ENCODE data around the gene PDCD4. TPM values are rescaled to one million over a fixed set of nuclear protein-coding genes. Genes with fewer than 3 reads are reported as not detected.

The PDCD4 gene
- total RNA-seq, 2 donors from 2014 or later: 307 TPM

- Mint-ChIP-seq H3K4me1 (peaks cover 54% of the 10 kb centered on the region), H3K27me3 (no peaks in the 10 kb centered on the region), H3K27ac (peak overlapping the region; percentile 97), H3K36me3 (ENCODE audit: low read depth) (peaks cover 5% of the 10 kb centered on the region), H3K4me3 (no peak overlapping the region)
- H3K9me3 ChIP-seq (ENCODE audit: control insufficient read depth, low read length, poor library complexity, severe bottlenecking): no peaks in the 10 kb centered on the region
- no peak for DNase-seq
- no peak for ATAC-seq
These were observed 25.7 kb upstream of the PDCD4 start for GRCh38 chr10:110845756-110846620.

- DNase-seq (no peak), ATAC-seq (no peak)
- Mint-ChIP-seq H3K27me3 (no peaks in the 10 kb centered on the region), H3K4me3 (no peak overlapping the region), H3K36me3 (ENCODE audit: low read depth) (peaks cover 5% of the 10 kb centered on the region), H3K27ac (no peak overlapping the region), H3K4me1 (peaks cover 57% of the 10 kb centered on the region)
- H3K9me3 ChIP-seq (ENCODE audit: control insufficient read depth, low read length, poor library complexity, severe bottlenecking): no peaks in the 10 kb centered on the region
These were observed 24.4 kb upstream of the PDCD4 start for GRCh38 chr10:110847374-110847773.

DNA sequence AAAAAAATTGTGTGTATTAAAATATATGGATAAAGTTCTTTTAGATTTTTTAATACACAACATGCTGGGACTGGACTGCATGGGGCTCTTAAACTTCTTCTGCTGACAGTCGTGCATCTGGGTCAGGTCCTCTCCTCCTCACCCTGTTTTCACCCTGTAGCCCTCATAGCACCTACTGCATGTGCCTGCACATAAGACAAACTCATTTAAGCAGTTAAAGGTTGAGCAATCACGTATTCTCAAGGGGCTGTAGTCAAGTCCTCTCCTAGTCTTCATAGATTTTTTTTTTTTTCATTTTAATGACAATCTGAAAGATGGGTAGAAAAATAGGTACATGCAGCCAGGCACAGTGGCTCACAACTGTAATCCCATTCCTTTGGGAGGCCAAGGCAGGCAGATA lies 23.6 kb upstream of the PDCD4 start:
- H3K27ac Mint-ChIP-seq: no peak overlapping the region
- ATAC-seq (no peak), DNase-seq (no peak)
- no peaks in the 10 kb centered on the region for H3K9me3 ChIP-seq (ENCODE audit: control insufficient read depth, low read length, poor library complexity, severe bottlenecking)
- no peaks in the 10 kb centered on the region for H3K27me3 Mint-ChIP-seq
- H3K4me3 Mint-ChIP-seq: no peak overlapping the region
- peaks cover 57% of the 10 kb centered on the region for H3K4me1 Mint-ChIP-seq
- H3K36me3 Mint-ChIP-seq (ENCODE audit: low read depth): peaks cover 5% of the 10 kb centered on the region

- DNase-seq (no peak), ATAC-seq (no peak)
- no peak overlapping the region for H3K27ac Mint-ChIP-seq
- H3K36me3 Mint-ChIP-seq (ENCODE audit: low read depth): peaks cover 5% of the 10 kb centered on the region
- H3K4me1 Mint-ChIP-seq: peaks cover 60% of the 10 kb centered on the region
- no peaks in the 10 kb centered on the region for H3K9me3 ChIP-seq (ENCODE audit: control insufficient read depth, low read length, poor library complexity, severe bottlenecking)
- no peaks in the 10 kb centered on the region for H3K27me3 Mint-ChIP-seq
- no peak overlapping the region for H3K4me3 Mint-ChIP-seq
These were observed 21.6 kb upstream of the PDCD4 start for GRCh38 chr10:110850099-110850498.

- peak; percentile 75 for ATAC-seq
- Mint-ChIP-seq H3K4me1 (peaks cover 65% of the 10 kb centered on the region), H3K36me3 (ENCODE audit: low read depth) (peaks cover 5% of the 10 kb centered on the region), H3K27ac (peak overlapping the region; percentile 93), H3K27me3 (no peaks in the 10 kb centered on the region), H3K4me3 (peak overlapping the region; percentile 73)
- DNase-seq: no peak
- no peaks in the 10 kb centered on the region for H3K9me3 ChIP-seq (ENCODE audit: control insufficient read depth, low read length, poor library complexity, severe bottlenecking)
These were observed 20.6 kb upstream of the PDCD4 start for GRCh38 chr10:110851020-110851612.

DNA sequence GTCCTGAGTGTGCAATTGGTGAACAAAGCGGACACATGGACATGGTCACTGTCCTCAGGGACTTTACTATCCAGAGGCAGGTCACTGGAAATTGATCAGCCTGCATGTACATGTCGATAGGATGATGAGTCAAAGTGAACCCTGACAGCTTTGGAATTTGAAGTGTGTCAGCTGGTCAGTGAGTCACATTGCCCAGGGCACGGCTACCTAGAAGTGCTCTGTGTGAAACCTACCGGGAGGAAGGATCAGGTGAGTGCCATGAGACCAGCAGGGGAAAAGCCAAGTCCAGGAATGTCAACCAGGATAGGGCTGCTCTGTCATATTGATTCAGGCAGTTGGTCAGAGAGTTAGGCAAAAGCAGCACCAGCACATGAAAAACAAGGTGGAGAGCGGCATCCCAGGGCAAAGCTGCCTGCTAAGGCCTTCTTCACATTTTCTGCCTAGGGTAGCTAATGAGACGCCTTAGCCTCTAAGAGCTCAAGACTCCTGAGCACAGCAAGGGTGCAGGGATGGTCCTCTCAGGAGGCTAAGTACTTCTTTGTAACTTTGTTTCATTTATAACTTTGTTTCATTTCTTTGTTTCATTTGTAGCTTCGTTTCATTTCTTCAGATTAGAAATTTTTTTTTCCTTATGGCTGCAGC lies 19.4 kb upstream of the PDCD4 start:
- Mint-ChIP-seq H3K27ac (peak overlapping the region; percentile 93), H3K4me1 (peaks cover 59% of the 10 kb centered on the region), H3K36me3 (ENCODE audit: low read depth) (peaks cover 4% of the 10 kb centered on the region), H3K4me3 (peak overlapping the region; percentile 75), H3K27me3 (no peaks in the 10 kb centered on the region)
- no peaks in the 10 kb centered on the region for H3K9me3 ChIP-seq (ENCODE audit: control insufficient read depth, low read length, poor library complexity, severe bottlenecking)
- DNase-seq (no peak), ATAC-seq (no peak)

DNA sequence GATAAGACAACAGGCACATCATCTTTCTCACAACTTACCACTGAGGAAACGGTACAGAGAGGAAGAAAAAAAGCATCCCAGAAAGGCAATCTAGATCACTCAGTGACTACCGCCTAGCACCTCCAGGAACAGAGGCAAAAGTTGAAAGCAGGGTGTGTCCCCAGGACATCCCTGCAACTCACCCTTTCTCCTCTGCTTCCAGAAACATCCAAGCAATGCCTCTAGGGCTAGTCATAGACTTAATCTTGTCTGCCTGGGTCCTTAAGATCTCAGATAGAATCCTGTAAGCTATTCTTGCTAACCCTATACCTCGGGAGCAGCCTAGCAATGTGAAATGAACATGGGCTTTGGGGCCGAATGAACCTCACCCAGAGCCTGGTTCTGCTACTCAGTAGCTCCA lies 18.8 kb upstream of the PDCD4 start:
- Mint-ChIP-seq H3K27me3 (no peaks in the 10 kb centered on the region), H3K4me1 (peaks cover 65% of the 10 kb centered on the region), H3K4me3 (peak overlapping the region; percentile 75), H3K27ac (peak overlapping the region; percentile 93), H3K36me3 (ENCODE audit: low read depth) (peaks cover 2% of the 10 kb centered on the region)
- no peak for DNase-seq
- no peak for ATAC-seq
- no peaks in the 10 kb centered on the region for H3K9me3 ChIP-seq (ENCODE audit: control insufficient read depth, low read length, poor library complexity, severe bottlenecking)

GRCh38 chr10:110853921-110854605 lies 17.7 kb upstream of the PDCD4 start:
- H3K27ac Mint-ChIP-seq: peak overlapping the region; percentile 93
- ATAC-seq (no peak), DNase-seq (no peak)
- no peaks in the 10 kb centered on the region for H3K9me3 ChIP-seq (ENCODE audit: control insufficient read depth, low read length, poor library complexity, severe bottlenecking)
- H3K36me3 Mint-ChIP-seq (ENCODE audit: low read depth): no peaks in the 10 kb centered on the region
- peaks cover 67% of the 10 kb centered on the region for H3K4me1 Mint-ChIP-seq
- no peaks in the 10 kb centered on the region for H3K27me3 Mint-ChIP-seq
- H3K4me3 Mint-ChIP-seq: peak overlapping the region; percentile 25

GRCh38 chr10:110857265-110858171 lies 14.2 kb upstream of the PDCD4 start:
- H3K9me3 ChIP-seq (ENCODE audit: control insufficient read depth, low read length, poor library complexity, severe bottlenecking): no peaks in the 10 kb centered on the region
- no peaks in the 10 kb centered on the region for H3K27me3 Mint-ChIP-seq
- H3K4me1 Mint-ChIP-seq: peaks cover 71% of the 10 kb centered on the region
- ATAC-seq (peak; percentile 72), DNase-seq (no peak)
- H3K36me3 Mint-ChIP-seq (ENCODE audit: low read depth): no peaks in the 10 kb centered on the region
- peak overlapping the region; percentile 100 for H3K27ac Mint-ChIP-seq
- peak overlapping the region; percentile 72 for H3K4me3 Mint-ChIP-seq

- no peaks in the 10 kb centered on the region for H3K36me3 Mint-ChIP-seq (ENCODE audit: low read depth)
- peaks cover 70% of the 10 kb centered on the region for H3K4me1 Mint-ChIP-seq
- H3K4me3 Mint-ChIP-seq: peak overlapping the region; percentile 72
- no peaks in the 10 kb centered on the region for H3K27me3 Mint-ChIP-seq
- DNase-seq (no peak), ATAC-seq (no peak)
- H3K27ac Mint-ChIP-seq: peak overlapping the region; percentile 100
- H3K9me3 ChIP-seq (ENCODE audit: control insufficient read depth, low read length, poor library complexity, severe bottlenecking): no peaks in the 10 kb centered on the region
These were observed 13.3 kb upstream of the PDCD4 start for GRCh38 chr10:110858297-110858934.

GRCh38 chr10:110859206-110859972 lies 12.3 kb upstream of the PDCD4 start:
- H3K27ac Mint-ChIP-seq: peak overlapping the region; percentile 100
- DNase-seq (no peak), ATAC-seq (no peak)
- H3K4me1 Mint-ChIP-seq: peaks cover 68% of the 10 kb centered on the region
- no peaks in the 10 kb centered on the region for H3K27me3 Mint-ChIP-seq
- H3K9me3 ChIP-seq (ENCODE audit: control insufficient read depth, low read length, poor library complexity, severe bottlenecking): no peaks in the 10 kb centered on the region
- H3K36me3 Mint-ChIP-seq (ENCODE audit: low read depth): no peaks in the 10 kb centered on the region
- peak overlapping the region; percentile 41 for H3K4me3 Mint-ChIP-seq

Measured in T-helper 17 cell (primary cell).